IMR-90 (cell line): ENCODE results near the gene PHF3. TPM values are rescaled to one million over a fixed set of nuclear protein-coding genes. Genes with fewer than 3 reads are reported as not detected.

Experiments
- ATAC-seq: fragments of 200-7000 bp; cut with Tn5 transposase; 2 replicates; pipeline ENCODE4 v1.9.1; 2020; ENCODE audit warnings: low read depth, mild to moderate bottlenecking, moderate library complexity
- BruUV-seq: library from RNA; stranded (reverse); fragments of 400-500 nt; replicated peaks from 2 replicates; lab custom pipeline; 2021; lab: Mats Ljungman, UMichigan
- CTCF ChIA-PET: fragments of 300-600 bp; formaldehyde crosslinking; extraction: SDS; loops from one replicate; lab custom pipeline; 2021; ENCODE audit warnings: antibody characterized with exemption; lab: Yijun Ruan, JAX
- POLR2A ChIA-PET: fragments of 300-600 bp; sonication (Branson Sonifier 250); formaldehyde crosslinking; loops from one replicate; lab custom pipeline; 2022; ENCODE audit warnings: antibody characterized with exemption; ENCODE audit not compliant: unreplicated experiment; lab: Charles Lee
- DNase-seq: peaks from one replicate; pipeline ENCODE4 v3.0.0; 2013
- H2AFZ ChIP-seq: replicated peaks from 2 replicates; pipeline ENCODE3; 2013; ENCODE audit warnings: low read length, mild to moderate bottlenecking; ENCODE audit not compliant: poor library complexity
- H2AK5ac ChIP-seq: 2 replicates; pipeline ENCODE4 v1.6.1; 2013; ENCODE audit warnings: low read depth, low read length, inconsistent platforms
- H2AK9ac ChIP-seq: replicated peaks from 2 replicates; pipeline ENCODE3; 2013; ENCODE audit warnings: mild to moderate bottlenecking, low read depth, low read length, moderate library complexity; ENCODE audit not compliant: poor library complexity
- H2BK120ac ChIP-seq: 2 replicates; pipeline ENCODE4 v1.6.1; 2013; ENCODE audit warnings: low read depth, low read length, inconsistent platforms
- H2BK15ac ChIP-seq: 3 replicates; pipeline ENCODE4 v1.6.1; 2013; ENCODE audit warnings: low read depth, low read length, inconsistent platforms
- H2BK20ac ChIP-seq: 2 replicates; pipeline ENCODE4 v1.6.1; 2013; ENCODE audit warnings: low read depth, mild to moderate bottlenecking, inconsistent platforms, low read length, moderate library complexity
- H2BK5ac ChIP-seq: 2 replicates; pipeline ENCODE4 v1.6.1; 2013; ENCODE audit warnings: mild to moderate bottlenecking, low read depth, low read length, inconsistent platforms; ENCODE audit not compliant: poor library complexity, severe bottlenecking
- H3K14ac ChIP-seq: replicated peaks from 2 replicates; pipeline ENCODE4 v1.6.1; 2013; ENCODE audit warnings: low read depth, low read length, inconsistent platforms
- H3K18ac ChIP-seq: 2 replicates; pipeline ENCODE4 v1.6.1; 2013; ENCODE audit warnings: low read depth, low read length, control low read depth
- H3K23ac ChIP-seq: 2 replicates; pipeline ENCODE4 v1.6.1; 2013; ENCODE audit warnings: low read depth, low read length, inconsistent platforms
- H3K27ac ChIP-seq: 2 replicates; pipeline ENCODE4 v1.5.1; 2013; ENCODE audit warnings: mild to moderate bottlenecking, control low read depth, low read length; ENCODE audit not compliant: insufficient read depth
- H3K27me3 ChIP-seq: 2 replicates; pipeline ENCODE4 v1.6.1; 2013; ENCODE audit warnings: low read length; ENCODE audit not compliant: control insufficient read depth, insufficient read depth
- H3K36me3 ChIP-seq: 2 replicates; pipeline ENCODE4 v1.6.1; 2013; ENCODE audit warnings: low read length, mixed read lengths; ENCODE audit not compliant: control insufficient read depth, insufficient read depth
- H3K4ac ChIP-seq: 2 replicates; pipeline ENCODE4 v1.6.1; 2013; ENCODE audit warnings: low read depth, low read length, inconsistent platforms
- H3K4me1 ChIP-seq: 2 replicates; pipeline ENCODE4 v1.6.1; 2013; ENCODE audit warnings: low read length, mixed read lengths; ENCODE audit not compliant: control insufficient read depth, insufficient read depth
- H3K4me2 ChIP-seq: 2 replicates; pipeline ENCODE4 v1.6.1; 2013; ENCODE audit warnings: low read depth, mild to moderate bottlenecking, control low read depth, low read length, moderate library complexity
- H3K4me3 ChIP-seq: 2 replicates; pipeline ENCODE4 v1.5.1; 2013; ENCODE audit warnings: low read depth, mild to moderate bottlenecking, control low read depth, low read length, moderate library complexity; ENCODE audit not compliant: insufficient read depth
- H3K56ac ChIP-seq: 2 replicates; pipeline ENCODE4 v1.6.1; 2013; ENCODE audit warnings: low read length, inconsistent platforms; ENCODE audit not compliant: insufficient read depth; ENCODE audit errors: extremely low read depth
- H3K79me1 ChIP-seq, 2 experiments: 2 replicates each; pipeline ENCODE4 v1.6.1; 2013; ENCODE audit warnings: low read length in 2 of 2, inconsistent platforms in 1 of 2, low read depth in 1 of 2
- H3K9ac ChIP-seq: 2 replicates; pipeline ENCODE4 v1.6.1; 2013; ENCODE audit warnings: low read depth, low read length, control low read depth
- H3K9me1 ChIP-seq: 2 replicates; pipeline ENCODE4 v1.6.1; 2013; ENCODE audit warnings: low read length, inconsistent platforms; ENCODE audit not compliant: insufficient read depth
- H3K9me3 ChIP-seq: 2 replicates; pipeline ENCODE4 v1.6.1; 2013; ENCODE audit warnings: low read length; ENCODE audit not compliant: control insufficient read depth, insufficient read depth
- H4K20me1 ChIP-seq: 2 replicates; pipeline ENCODE4 v1.6.1; 2013; ENCODE audit warnings: low read length, inconsistent platforms; ENCODE audit not compliant: insufficient read depth
- H4K5ac ChIP-seq: 2 replicates; pipeline ENCODE4 v1.6.1; 2013; ENCODE audit warnings: mild to moderate bottlenecking, low read depth, low read length, control low read depth
- H4K8ac ChIP-seq, 2 experiments: 2 replicates each; pipeline ENCODE4 v1.6.1; 2013; ENCODE audit warnings: low read depth in 2 of 2, low read length in 2 of 2, control low read depth in 1 of 2, inconsistent platforms in 1 of 2
- H4K91ac ChIP-seq: 2 replicates; pipeline ENCODE4 v1.6.1; 2013; ENCODE audit warnings: low read depth, low read length, inconsistent platforms; ENCODE audit not compliant: insufficient read depth
- CHD1 ChIP-seq: IDR thresholded peaks from 2 replicates; pipeline ENCODE4 v1.6.1; 2012; ENCODE audit warnings: low read depth, low read length, improper control_type of control experiment
- RFX5 ChIP-seq: IDR thresholded peaks from 2 replicates; pipeline ENCODE4 v1.8.0; 2012; ENCODE audit warnings: low read depth, mild to moderate bottlenecking, low read length, moderate library complexity
- WGBS, 2 experiments: methylation state at CpG; one replicate each; pipeline versions ENCODE4 v1.1.5 to v1.1.7; 2013; ENCODE audit warnings: missing lambda C conversion rate in 2 of 2; ENCODE audit not compliant: insufficient read length in 1 of 2; ENCODE audit errors: extremely low coverage in 2 of 2; 5-methylcytosine and 5-hydroxymethylcytosine counted together
- dilution Hi-C: fragments of 300-500 bp; cut with HindIII; formaldehyde crosslinking; loops from one replicate; pipeline ENCODE4 v1.14.3; 2018; ENCODE audit warnings: low sequenced_read_pairs; ENCODE audit not compliant: unreplicated experiment
- in situ Hi-C: fragments of 300-500 bp; cut with MboI; formaldehyde crosslinking; loops from 3 replicates; pipeline ENCODE4 v1.14.3; 2019; ENCODE audit warnings: low sequenced_read_pairs, inconsistent platforms, mixed read lengths
- intact Hi-C: fragments of 100-400 bp; cut with micrococcal nuclease; formaldehyde crosslinking; loops from 2 replicates; pipeline ENCODE4 v1.10.0; 2022
- polyA plus RNA-seq, 3 experiments: library from polyadenylated mRNA; depleted of rRNA; stranded (reverse); fragments of >200 nt; gene quantifications; 2 replicates each; pipeline ENCODE4 v1.2.3, GENCODE V29; 2012; ENCODE audit warnings: low replicate concordance in 1 of 3
- total RNA-seq: library from RNA; depleted of rRNA; stranded (reverse); fragments of >200 nt; gene quantifications from 2 replicates; pipeline ENCODE4 v1.2.3, GENCODE V29; 2012

Gene PHF3
- total and polyA plus RNA-seq, 2 of the 4 experiments (the other 2 are of a cell fraction), result 5.6 to 27.8 TPM

DNA sequence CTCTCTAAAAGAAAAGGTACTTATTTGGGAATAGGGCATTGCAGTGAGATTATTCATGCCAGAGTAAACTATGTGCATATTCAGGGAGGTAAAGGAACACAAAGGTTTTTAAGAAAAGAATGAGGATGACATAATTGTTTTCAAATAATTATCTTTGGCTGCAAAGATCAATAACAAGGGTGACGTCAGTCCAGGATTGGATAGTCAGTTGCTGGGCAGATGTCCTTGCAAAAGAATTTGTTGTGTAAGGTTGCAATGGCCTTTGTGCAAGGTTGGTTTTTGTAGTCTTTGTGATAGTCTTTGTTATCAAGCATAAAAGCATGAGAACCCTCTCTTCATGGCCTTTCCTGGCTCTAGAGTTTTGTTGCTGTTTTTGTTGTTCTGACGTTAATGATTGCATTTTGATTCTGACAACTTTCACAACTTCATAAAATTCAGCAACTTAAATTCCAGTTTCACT lies 45.6 kb upstream of the PHF3 start:
- ChIA-PET CTCF (no interaction called here), POLR2A (no interaction called here)
- TF ChIP-seq CHD1, result no peak
- peak; percentile 86 for TF ChIP-seq RFX5
- H4K5ac ChIP-seq, result no peak overlapping the region
- no peaks in the 10 kb centered on the region for H4K20me1 ChIP-seq
- no peak overlapping the region for H3K23ac ChIP-seq
- no peak overlapping the region for H3K4ac ChIP-seq
- H2BK15ac ChIP-seq, result no peak overlapping the region
- DNase-seq, result no peak
- H3K9ac ChIP-seq, result no peak overlapping the region
- dilution Hi-C loops (no loop called here), in situ Hi-C loops (no loop called here), intact Hi-C loops (no loop called here)
- H3K4me3 ChIP-seq, result no peak overlapping the region
- no peak overlapping the region for H2BK5ac ChIP-seq
- H3K27me3 ChIP-seq, result no peaks in the 10 kb centered on the region
- H2AFZ ChIP-seq, result no peak overlapping the region
- BruUV-seq, result no TSS peak
- no peak overlapping the region for H4K91ac ChIP-seq
- H3K9me3 ChIP-seq, result no peaks in the 10 kb centered on the region
- no peak overlapping the region for H2AK9ac ChIP-seq
- no peak overlapping the region for H3K14ac ChIP-seq
- H3K18ac ChIP-seq, result no peak overlapping the region
- no peaks in the 10 kb centered on the region for H3K79me1 ChIP-seq
- H2AK5ac ChIP-seq, result no peak overlapping the region
- H2BK120ac ChIP-seq, result no peak overlapping the region
- H3K56ac ChIP-seq, result no peak overlapping the region; the same call in 1 of the 2 replicates
- H3K36me3 ChIP-seq, result no peaks in the 10 kb centered on the region
- ATAC-seq, result no peak
- H2BK20ac ChIP-seq, result no peak overlapping the region
- no peak overlapping the region for H4K8ac ChIP-seq
- no peaks in the 10 kb centered on the region for H3K4me1 ChIP-seq
- H3K9me1 ChIP-seq, result no peaks in the 10 kb centered on the region
- 60% methylated on average over 1 of the region's 2 CpGs; no CpG with 5 or more reads in 1 of the 2 experiments for WGBS, 2 experiments
- no peak overlapping the region for H3K4me2 ChIP-seq
- no peak overlapping the region for H3K27ac ChIP-seq
